ENCODE data around the gene ZNF662.

ZNF662 gene

GRCh38 chr3:42942693-42943092 lies 36.8 kb downstream of the ZNF662 start:
- DNase-seq, result no peak

GRCh38 chr3:42946050-42946449 lies 40.1 kb downstream of the ZNF662 start:
- DNase-seq, result peak; percentile 68

GRCh38 chr3:42957573-42957972 lies 51.6 kb downstream of the ZNF662 start:
- no peak for DNase-seq

GRCh38 chr3:42960282-42960681 lies 54.3 kb downstream of the ZNF662 start:
- no peak for DNase-seq

GRCh38 chr3:42960786-42961185 lies 54.8 kb downstream of the ZNF662 start:
- DNase-seq, result no peak

GRCh38 chr3:42961633-42962032 lies 55.7 kb downstream of the ZNF662 start:
- DNase-seq, result peak; percentile 14

GRCh38 chr3:42963269-42963668 lies 57.3 kb downstream of the ZNF662 start:
- no peak for DNase-seq

- no peak for DNase-seq
Observed at GRCh38 chr3:42964266-42964665, 58.3 kb downstream of the ZNF662 start.

All from activated CD4-positive, alpha-beta T cell treated with anti-CD3 and anti-CD28 coated beads, Interleukin-10, Interleukin-2, amounts not matched to agents 100 ng/mL and 50 ng/mL, durations not matched to agents 16 hours and 8 hours (primary cell).